ENCODE measurements around the gene SYT8.
"Not testable (repeated sequence)": the region's sequence is repeated elsewhere in the genome, so short reads cannot be mapped to it uniquely, and the experiment has no call there.

SYT8 gene, protein sequence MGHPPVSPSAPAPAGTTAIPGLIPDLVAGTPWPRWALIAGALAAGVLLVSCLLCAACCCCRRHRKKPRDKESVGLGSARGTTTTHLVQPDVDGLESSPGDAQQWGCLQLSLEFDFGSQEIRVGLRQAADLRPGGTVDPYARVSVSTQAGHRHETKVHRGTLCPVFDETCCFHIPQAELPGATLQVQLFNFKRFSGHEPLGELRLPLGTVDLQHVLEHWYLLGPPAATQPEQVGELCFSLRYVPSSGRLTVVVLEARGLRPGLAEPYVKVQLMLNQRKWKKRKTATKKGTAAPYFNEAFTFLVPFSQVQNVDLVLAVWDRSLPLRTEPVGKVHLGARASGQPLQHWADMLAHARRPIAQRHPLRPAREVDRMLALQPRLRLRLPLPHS

DNA sequence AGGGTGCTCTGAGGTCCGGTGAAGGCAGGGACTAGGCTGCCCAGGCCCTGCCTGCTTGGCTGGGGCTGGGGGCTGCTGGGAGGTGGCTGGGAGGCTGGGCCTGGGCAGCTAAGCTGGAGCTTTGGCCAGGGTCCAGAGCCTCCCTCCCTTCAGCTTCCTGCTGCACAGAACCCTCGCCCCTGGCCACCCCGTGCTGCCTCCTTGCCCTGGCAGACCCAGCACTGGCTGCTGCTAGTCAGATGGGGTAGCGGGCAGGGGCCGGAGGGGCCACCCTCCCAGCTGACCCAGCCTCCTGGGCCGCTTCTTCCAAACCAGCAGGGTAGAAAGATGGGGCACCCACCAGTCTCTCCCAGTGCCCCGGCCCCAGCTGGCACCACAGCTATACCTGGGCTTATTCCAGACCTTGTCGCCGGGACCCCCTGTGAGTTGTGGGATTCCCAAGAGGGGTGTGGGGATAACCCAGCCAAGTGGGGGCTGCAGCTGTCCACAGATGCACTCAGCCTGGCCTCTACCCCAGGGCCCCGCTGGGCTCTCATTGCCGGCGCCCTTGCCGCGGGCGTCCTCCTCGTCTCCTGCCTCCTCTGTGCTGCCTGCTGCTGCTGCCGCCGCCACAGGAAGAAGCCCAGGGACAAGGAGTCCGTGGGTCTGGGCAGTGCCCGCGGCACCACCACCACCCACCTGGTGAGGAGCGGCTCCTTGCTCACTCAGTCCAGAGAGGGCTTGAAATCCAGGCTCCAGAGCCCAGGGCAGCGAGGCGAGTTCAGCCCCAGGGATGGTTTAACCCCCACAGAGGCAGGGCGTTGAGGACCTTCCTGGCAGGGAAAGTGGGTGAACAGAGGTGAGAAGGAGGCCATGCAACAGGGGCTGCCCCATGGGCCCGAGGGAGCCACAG, at the start of gene SYT8:
Gene SYT8 (plus strand): TSS at position 212 of the 892 bp plus-strand sequence. CDS start 116 bp downstream, at position 328.
- no peak for DNase-seq

DNA sequence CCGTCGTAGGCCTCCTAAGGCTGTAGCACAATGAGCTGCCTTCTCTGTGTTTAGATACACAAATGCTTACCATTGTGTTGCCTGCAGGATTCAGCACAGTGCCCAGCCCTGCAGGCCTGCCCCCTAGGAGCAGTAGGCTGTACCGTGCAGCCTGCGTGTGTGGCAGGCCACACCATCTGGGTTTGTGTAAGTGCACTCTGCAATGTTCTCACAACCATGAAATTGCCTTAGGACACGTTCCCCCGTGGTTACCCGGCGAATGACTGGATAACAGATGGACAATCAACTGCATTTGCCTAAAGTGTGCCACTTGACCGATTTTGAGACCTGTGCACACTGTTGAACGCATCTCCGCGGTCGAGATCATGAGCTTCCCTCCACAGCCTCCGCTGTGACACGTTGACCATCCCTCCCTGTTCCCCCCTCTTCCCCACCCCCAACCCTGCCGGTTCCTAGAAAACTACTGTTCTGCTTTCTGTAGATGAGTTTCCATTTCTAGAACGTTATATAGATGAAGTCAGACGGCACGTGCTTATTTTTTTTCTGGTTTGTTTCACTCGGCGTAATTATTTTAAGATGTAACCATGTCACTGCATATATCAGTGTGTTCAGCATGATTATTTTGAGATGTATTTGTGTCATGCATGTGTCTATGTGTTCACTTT, 48.9 kb upstream of the SYT8 start:
- DNase-seq: no peak

DNA sequence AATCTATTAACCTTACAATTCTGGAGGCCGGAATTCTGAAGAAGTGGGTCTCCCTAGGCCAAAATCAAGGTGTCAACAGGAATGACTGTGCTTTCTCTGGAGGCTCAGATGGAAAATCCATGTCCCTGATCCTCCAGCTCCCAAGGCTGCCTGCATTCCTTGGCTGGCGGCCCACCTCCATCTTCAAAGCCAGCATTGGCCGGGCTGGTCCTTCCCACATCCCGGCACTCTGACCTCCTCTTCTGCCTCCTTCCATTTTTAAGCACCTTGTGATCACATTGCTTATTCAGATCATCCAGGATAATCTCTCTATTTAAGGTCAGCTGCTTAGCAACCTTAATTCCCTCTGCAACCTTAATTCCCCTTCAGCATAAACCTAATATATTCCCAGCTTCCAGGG, 48.3 kb upstream of the SYT8 start:
- DNase-seq: no peak

- DNase-seq: no peak
Observed at GRCh38 chr11:1791912-1792311, 42.9 kb upstream of the SYT8 start.

DNA sequence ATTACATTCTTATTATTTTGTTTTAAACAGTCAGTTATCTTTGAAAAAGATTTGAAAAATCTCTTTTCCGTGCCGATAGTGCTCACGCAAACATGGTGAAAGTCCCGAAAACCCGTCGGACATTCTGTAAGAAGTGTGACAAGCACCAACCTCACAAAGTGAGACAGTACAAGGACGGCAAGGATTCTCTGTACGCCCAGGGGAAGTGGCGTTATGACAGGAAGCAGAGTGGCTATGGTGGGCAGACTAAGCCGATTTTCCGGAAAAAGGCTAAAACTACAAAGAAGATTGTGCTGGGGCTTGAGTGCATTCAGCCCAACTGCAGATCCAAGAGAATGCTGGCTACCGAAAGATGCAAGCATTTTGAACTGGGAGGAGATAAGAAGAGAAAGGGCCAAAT, 42.3 kb upstream of the SYT8 start:
- DNase-seq: no peak

DNA sequence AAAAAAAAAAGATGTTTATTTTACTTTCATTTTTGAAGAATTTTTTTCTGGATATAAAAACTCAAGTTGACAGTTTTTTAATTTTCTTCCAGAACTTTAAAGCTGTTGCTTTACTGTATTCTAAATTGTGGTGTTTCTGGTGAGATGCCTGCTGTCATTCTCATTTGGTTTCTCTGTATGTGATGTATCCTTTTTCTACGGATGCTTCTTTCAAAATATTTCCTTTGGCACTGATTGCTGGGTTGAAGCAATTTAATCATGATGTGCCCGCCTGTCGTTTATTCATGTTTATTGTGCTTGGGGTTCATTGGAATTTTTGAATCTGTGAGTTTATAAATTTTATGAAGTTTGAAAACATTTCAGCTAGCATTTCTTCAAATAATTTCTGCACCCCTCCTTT, 41.7 kb upstream of the SYT8 start:
- DNase-seq: no peak

GRCh38 chr11:1796413-1797011, 38.3 kb upstream of the SYT8 start:
- DNase-seq: no peak

GRCh38 chr11:1797391-1798125, 37.2 kb upstream of the SYT8 start:
- DNase-seq: no peak

- DNase-seq: no peak
Observed at GRCh38 chr11:1803246-1803645, 31.5 kb upstream of the SYT8 start.

- not testable (repeated sequence) for DNase-seq
Observed at GRCh38 chr11:1803835-1804519, 30.8 kb upstream of the SYT8 start.

DNA sequence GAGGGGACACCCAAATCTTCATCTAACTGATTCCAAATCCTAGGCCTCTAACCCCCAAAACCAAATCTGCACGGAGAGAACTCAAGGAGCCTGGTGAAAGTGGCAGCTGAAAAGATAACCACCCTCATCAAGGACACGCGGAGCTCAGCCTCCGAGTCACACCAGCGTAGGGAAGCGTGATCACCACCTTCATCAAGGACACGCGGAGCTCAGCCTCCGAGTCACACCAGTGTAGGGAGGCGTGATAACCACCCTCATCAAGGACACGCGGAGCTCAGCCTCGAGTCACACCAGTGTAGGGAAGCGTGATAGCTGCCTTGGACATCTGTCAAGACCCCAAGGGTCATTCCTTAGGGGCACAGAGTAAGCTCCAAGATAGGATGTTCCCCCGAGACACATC, 29.3 kb upstream of the SYT8 start:
- DNase-seq: no peak

- no peak for DNase-seq
Observed at GRCh38 chr11:1807264-1807995, 27.4 kb upstream of the SYT8 start.

- no peak for DNase-seq
Observed at GRCh38 chr11:1810761-1811160, 24.0 kb upstream of the SYT8 start.

- DNase-seq: no peak
Observed at GRCh38 chr11:1812274-1812673, 22.5 kb upstream of the SYT8 start.

DNA sequence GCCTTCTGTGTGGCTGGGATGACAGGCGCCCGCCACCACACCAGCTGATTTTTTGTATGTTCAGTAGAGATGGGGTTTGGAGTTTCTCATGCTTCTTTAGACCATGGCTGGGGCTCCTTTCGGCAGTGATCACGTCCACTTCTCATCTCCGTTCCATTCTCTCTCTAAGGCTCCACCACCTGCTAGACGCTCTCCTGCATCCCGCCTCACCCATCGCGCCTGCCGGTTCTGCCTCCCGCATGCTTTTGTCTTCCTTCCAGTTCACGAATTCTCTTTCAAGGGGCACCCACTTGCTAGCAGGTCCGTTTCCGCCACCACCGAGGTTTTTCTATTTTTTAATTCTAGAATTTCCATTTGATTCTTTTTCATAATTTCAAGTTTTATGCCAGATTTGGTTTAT, 22.0 kb upstream of the SYT8 start:
- DNase-seq: no peak

GRCh38 chr11:1813356-1813755, 21.4 kb upstream of the SYT8 start:
- DNase-seq: not testable (repeated sequence)

- DNase-seq: no peak
Observed at GRCh38 chr11:1814691-1815090, 20.1 kb upstream of the SYT8 start.

GRCh38 chr11:1815311-1815710, 19.5 kb upstream of the SYT8 start:
- DNase-seq: no peak

DNA sequence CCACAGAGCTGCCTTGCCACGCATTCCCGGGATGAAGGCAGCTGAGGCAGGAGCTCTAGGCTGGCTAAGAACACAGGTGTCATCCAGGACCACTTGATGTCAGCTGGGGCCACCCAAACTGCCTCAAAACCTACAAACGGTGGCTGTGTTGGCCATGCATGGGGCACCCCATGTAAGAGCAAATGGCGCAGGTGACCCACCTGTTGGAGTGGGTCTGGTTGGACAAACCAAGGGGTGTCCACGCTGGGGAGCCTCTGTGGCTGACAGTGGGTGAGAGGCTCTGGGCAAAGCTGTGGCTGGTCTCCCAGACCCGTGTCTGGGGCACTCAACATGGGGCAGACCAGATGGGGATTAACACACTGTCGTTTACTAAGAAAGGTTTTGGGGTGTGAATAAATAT, 19.0 kb upstream of the SYT8 start:
- no peak for DNase-seq

DNA sequence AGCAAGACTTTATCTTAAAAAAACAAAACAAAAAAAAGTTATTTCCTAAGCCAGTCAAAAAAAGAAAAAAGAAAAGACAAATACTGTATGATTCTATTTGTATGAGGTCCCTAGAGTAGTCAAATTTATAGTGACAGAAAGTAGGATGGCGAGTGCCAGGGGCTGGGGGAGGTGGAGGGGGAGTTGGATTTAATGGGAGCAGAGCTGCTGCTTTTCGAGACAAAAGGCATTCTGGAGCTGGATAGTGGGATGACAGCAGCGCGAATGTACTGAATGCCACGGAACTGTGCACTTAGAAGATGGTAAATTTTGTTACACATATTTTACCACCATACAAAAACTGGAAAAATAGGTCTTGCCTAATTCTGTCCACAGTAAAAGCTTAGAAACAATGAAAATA, 17.8 kb upstream of the SYT8 start:
- no peak for DNase-seq

DNA sequence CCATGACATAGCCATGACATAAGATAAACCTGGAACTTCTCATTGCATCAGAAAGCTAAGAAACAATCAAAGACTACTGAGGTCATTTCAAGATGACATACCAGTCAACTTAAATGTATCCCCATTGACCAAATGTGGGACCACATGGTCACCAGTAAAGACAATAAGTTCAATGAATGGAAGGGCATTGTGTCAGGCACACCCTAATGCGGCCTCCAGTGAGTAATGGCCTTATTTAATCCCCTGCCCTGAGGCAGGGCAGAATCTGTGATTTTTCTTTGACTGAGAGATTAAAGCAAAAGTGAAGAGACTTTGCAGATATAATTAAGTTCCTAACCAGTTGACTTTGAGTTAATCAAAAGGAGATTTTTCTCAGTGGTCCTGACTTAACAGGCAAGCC, 17.3 kb upstream of the SYT8 start:
- DNase-seq: no peak
